Measurements from ENCODE around the gene KRT82.

DNA sequence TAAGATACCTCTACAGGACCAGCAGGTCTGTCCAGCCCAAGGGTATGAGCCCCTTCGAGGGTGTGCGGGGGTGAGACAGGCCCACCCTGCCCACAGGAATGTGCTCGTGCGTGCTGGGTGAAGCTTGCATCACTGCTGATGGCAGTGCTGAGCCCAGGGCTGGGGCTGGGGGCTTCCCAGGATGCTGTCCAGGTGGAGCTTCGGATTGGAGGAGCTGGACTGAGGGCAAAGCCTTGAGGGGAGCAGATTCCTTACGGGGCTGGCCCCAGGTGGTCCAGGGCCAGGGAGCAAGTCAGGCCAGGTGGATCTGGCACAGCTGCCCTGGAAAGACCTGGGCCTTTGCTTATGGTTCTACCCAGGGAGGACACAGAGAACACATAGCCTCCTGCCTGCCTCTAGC is 36.3 kb downstream of the KRT82 start:
- TF ChIP-seq, protein P1, sequence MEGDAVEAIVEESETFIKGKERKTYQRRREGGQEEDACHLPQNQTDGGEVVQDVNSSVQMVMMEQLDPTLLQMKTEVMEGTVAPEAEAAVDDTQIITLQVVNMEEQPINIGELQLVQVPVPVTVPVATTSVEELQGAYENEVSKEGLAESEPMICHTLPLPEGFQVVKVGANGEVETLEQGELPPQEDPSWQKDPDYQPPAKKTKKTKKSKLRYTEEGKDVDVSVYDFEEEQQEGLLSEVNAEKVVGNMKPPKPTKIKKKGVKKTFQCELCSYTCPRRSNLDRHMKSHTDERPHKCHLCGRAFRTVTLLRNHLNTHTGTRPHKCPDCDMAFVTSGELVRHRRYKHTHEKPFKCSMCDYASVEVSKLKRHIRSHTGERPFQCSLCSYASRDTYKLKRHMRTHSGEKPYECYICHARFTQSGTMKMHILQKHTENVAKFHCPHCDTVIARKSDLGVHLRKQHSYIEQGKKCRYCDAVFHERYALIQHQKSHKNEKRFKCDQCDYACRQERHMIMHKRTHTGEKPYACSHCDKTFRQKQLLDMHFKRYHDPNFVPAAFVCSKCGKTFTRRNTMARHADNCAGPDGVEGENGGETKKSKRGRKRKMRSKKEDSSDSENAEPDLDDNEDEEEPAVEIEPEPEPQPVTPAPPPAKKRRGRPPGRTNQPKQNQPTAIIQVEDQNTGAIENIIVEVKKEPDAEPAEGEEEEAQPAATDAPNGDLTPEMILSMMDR (IDR thresholded peaks at IDR 0.05) = no peak
- TF ChIP-seq POLR2A (IDR thresholded peaks at IDR 0.05) = no peak
